Uterus (tissue), 4 donors: ENCODE data around the gene SLBP. TPM values are rescaled to one million over a fixed set of nuclear protein-coding genes. Genes with fewer than 3 reads are reported as not detected.

Experiments used
- DNase-seq, 2 donors: peaks; one replicate each; pipeline ENCODE4 v3.0.0-alpha.2; 2019 to 2020
- H3K27ac ChIP-seq, 2 donors: fragments of 200-600 bp; sonication (generic); 1 replicate in 1 of 2; 2 replicates in 1 of 2; pipeline ENCODE4 v1.5.1; 2016 to 2018
- H3K27me3 ChIP-seq, 2 donors: fragments of 200-600 bp; sonication (generic); one replicate each; pipeline ENCODE4 v1.5.1; 2018 to 2019; ENCODE audit warnings: control low read depth in 1 of 2
- H3K36me3 ChIP-seq, 2 donors: fragments of 200-600 bp; sonication (generic); one replicate each; pipeline ENCODE4 v1.5.1; 2019; ENCODE audit warnings: control low read depth in 1 of 2
- H3K4me1 ChIP-seq, 2 donors: fragments of 200-600 bp; sonication (generic); one replicate each; pipeline ENCODE4 v1.5.1; 2018 to 2019; ENCODE audit warnings: control low read depth in 1 of 2
- H3K4me3 ChIP-seq, 2 donors: fragments of 200-600 bp; sonication (generic); 1 replicate in 1 of 2; 2 replicates in 1 of 2; pipeline ENCODE4 v1.5.1; 2018 to 2019; ENCODE audit warnings: mild to moderate bottlenecking in 1 of 2
- H3K9me3 ChIP-seq, 2 donors: fragments of 200-600 bp; sonication (generic); one replicate each; pipeline ENCODE4 v1.5.1; 2019; ENCODE audit warnings: control low read depth in 1 of 2
- POLR2A ChIP-seq, 2 donors: fragments of 450-650 bp; IDR thresholded peaks; one replicate each; pipeline ENCODE4 v1.6.1; 2016; ENCODE audit warnings: antibody characterized with exemption in 2 of 2, mild to moderate bottlenecking in 1 of 2, moderate library complexity in 1 of 2
- intact Hi-C: fragments of 100-400 bp; cut with DNase I; formaldehyde crosslinking; loops from one replicate; pipeline ENCODE4 v1.15.1; 2023; ENCODE audit warnings: low total_unique reads
- total RNA-seq, 4 donors: library from RNA; depleted of rRNA in 3 of 4; stranded (reverse); fragments of >200 nt in 3 of 4; gene quantifications; one replicate each; pipeline versions ENCODE4 v1.1.0 to v1.2.4, GENCODE V29; 2014 to 2023
- TF ChIP-seq, protein P1 (sequence below), 4 experiments: fragments of 200-600 bp in 2 of 4; fragments of 450-650 bp in 2 of 4; sonication (generic) in 2 of 4; IDR thresholded peaks; one replicate each; pipeline ENCODE4 v1.5.1; 2016 to 2019; ENCODE audit warnings: antibody characterized with exemption in 4 of 4, mild to moderate bottlenecking in 2 of 4, moderate library complexity in 1 of 4
- donor health status: DM: yes; HTN: yes; CAD: no.

The SLBP gene
- total RNA-seq, 4 donors from 2014 or later: 25.0 to 56.4 (median 41.4) TPM

GRCh38 chr4:1663549-1663948, 48.6 kb downstream of the SLBP start:
- Histone ChIP-seq H3K27me3 (no peaks in the 10 kb centered on the region), H3K36me3 (no peaks in the 10 kb centered on the region), H3K4me1 (no peaks in the 10 kb centered on the region), H3K4me3 (no peak overlapping the region), H3K27ac (no peak overlapping the region), H3K9me3 (no peaks in the 10 kb centered on the region)
- no peak for DNase-seq
- intact Hi-C loops: no loop called here
- no peak for TF ChIP-seq POLR2A (IDR thresholded peaks at IDR 0.05)

- intact Hi-C loops: no loop called here
- no peak overlapping the region for H3K4me3 ChIP-seq
- H3K4me1 ChIP-seq: no peaks in the 10 kb centered on the region
- no peaks in the 10 kb centered on the region for H3K36me3 ChIP-seq
- DNase-seq: no peak
- H3K9me3 ChIP-seq: no peaks in the 10 kb centered on the region
- no peak overlapping the region for H3K27ac ChIP-seq
- TF ChIP-seq POLR2A (IDR thresholded peaks at IDR 0.05): no peak
- TF ChIP-seq, protein P1, sequence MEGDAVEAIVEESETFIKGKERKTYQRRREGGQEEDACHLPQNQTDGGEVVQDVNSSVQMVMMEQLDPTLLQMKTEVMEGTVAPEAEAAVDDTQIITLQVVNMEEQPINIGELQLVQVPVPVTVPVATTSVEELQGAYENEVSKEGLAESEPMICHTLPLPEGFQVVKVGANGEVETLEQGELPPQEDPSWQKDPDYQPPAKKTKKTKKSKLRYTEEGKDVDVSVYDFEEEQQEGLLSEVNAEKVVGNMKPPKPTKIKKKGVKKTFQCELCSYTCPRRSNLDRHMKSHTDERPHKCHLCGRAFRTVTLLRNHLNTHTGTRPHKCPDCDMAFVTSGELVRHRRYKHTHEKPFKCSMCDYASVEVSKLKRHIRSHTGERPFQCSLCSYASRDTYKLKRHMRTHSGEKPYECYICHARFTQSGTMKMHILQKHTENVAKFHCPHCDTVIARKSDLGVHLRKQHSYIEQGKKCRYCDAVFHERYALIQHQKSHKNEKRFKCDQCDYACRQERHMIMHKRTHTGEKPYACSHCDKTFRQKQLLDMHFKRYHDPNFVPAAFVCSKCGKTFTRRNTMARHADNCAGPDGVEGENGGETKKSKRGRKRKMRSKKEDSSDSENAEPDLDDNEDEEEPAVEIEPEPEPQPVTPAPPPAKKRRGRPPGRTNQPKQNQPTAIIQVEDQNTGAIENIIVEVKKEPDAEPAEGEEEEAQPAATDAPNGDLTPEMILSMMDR (IDR thresholded peaks at IDR 0.05): no peak
- no peaks in the 10 kb centered on the region for H3K27me3 ChIP-seq
Observed at GRCh38 chr4:1661695-1662094, 50.4 kb downstream of the SLBP start.

GRCh38 chr4:1660948-1661677, 51.0 kb downstream of the SLBP start:
- Histone ChIP-seq H3K4me3 (no peak overlapping the region), H3K27ac (no peak overlapping the region), H3K9me3 (no peaks in the 10 kb centered on the region), H3K27me3 (no peaks in the 10 kb centered on the region), H3K4me1 (no peaks in the 10 kb centered on the region), H3K36me3 (no peaks in the 10 kb centered on the region)
- no peak for DNase-seq
- intact Hi-C loops: no loop called here
- TF ChIP-seq POLR2A (IDR thresholded peaks at IDR 0.05): no peak
- TF ChIP-seq, protein P1 (IDR thresholded peaks at IDR 0.05): no peak

DNA sequence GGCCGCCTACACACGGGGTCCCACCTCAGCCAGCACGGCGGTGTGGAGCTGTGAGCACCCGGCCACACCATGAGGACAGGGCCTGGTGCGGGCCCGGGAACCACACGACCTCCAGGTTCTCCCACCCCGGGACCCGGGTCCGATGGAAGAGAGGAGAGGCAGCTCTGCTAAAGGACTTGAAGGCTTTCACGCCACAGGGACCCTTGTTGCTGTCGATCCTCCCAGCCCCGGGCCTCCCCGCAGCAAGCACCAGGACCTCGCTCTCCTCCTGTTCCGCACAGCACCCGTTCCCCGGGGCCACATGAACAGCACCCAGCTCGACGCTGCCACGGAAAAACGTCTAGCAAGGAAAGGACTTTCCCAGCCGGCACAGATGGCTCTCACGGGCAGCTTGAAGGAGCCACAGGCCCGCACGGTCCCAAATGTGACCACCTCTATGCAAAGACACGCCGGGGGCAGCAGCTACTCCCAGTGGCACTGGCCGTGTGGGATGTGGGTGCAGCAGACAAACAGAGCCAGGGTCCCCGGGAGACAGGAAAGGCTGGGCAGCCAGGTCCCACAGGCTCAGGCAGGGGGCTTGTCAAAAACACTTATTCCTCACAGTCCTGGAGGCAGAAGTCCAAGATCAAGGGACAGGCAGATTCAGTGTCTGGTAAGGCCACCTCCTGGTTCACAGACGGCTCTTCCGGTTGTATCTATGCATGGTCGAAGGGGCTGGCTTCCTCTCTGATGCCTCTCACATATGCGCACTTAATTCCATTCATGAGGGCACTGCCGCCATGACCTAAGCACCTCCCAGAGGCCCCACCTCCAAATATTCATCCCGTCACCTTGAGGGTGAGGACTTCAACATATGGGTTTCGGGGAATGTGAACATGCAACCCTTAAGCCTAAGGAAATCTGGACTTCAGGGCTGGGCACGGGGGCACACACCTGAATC, 52.7 kb downstream of the SLBP start:
- H3K4me1 ChIP-seq: no peaks in the 10 kb centered on the region
- no peak overlapping the region for H3K4me3 ChIP-seq
- no peaks in the 10 kb centered on the region for H3K36me3 ChIP-seq
- no peaks in the 10 kb centered on the region for H3K27me3 ChIP-seq
- no peak overlapping the region for H3K27ac ChIP-seq
- no peaks in the 10 kb centered on the region for H3K9me3 ChIP-seq
- intact Hi-C loops: no loop called here
- DNase-seq: no peak
- TF ChIP-seq, protein P1 (IDR thresholded peaks at IDR 0.05): no peak
- no peak for TF ChIP-seq POLR2A (IDR thresholded peaks at IDR 0.05)

DNA sequence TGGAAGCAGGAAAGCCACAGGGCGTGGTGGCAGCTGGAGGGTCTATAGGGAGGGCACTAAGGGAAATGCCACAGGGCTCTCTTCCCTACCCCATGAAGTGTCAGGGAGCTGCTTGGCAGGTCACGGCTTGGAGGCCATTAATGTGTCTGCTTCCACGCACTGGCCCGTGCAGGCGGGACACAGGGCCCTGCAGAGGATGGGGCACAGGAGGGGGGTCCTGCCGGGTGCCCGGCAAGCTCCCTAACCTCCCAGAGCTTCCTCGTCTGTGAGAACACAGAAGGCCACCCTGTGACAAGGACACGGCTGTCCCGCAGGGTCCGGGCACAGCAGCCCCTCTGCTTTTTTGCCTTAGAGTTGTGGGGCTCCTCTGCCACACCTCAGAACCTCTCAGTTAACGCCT, 53.5 kb downstream of the SLBP start:
- no peaks in the 10 kb centered on the region for H3K4me1 ChIP-seq
- no peaks in the 10 kb centered on the region for H3K36me3 ChIP-seq
- no peak for TF ChIP-seq POLR2A (IDR thresholded peaks at IDR 0.05)
- TF ChIP-seq, protein P1 (IDR thresholded peaks at IDR 0.05): no peak
- no peaks in the 10 kb centered on the region for H3K27me3 ChIP-seq
- no peaks in the 10 kb centered on the region for H3K9me3 ChIP-seq
- intact Hi-C loops: no loop called here
- no peak overlapping the region for H3K27ac ChIP-seq
- DNase-seq: no peak
- H3K4me3 ChIP-seq: no peak overlapping the region
